Activated naive CD8-positive, alpha-beta T cell treated with anti-CD3 and anti-CD28 coated beads, Interleukin-2, amount 10 ng/mL, durations not matched to agents 7 days and 5 days (primary cell): ENCODE results near the gene TMEM222. TPM values are rescaled to one million over a fixed set of nuclear protein-coding genes. Genes with fewer than 3 reads are reported as not detected.

ENCODE experiments used
- ATAC-seq: fragments of 150-1000 bp; cut with Tn5 transposase; one replicate; pipeline ENCODE4 v1.10.0; 2021; ENCODE audit warnings: low read depth, moderate library complexity
- POLR2A ChIA-PET: fragments of 350-600 bp; sonication (Branson Sonifier 250); formaldehyde crosslinking; loops from one replicate; lab custom pipeline; 2021; ENCODE audit warnings: antibody characterized with exemption; lab: Charles Lee
- DNase-seq: peaks from one replicate; pipeline ENCODE4 v3.0.0; 2021
- H3K27ac Mint-ChIP-seq: one replicate; pipeline ENCODE4 v1.8.0; 2022; ENCODE audit warnings: mild to moderate bottlenecking, mixed read lengths
- H3K27me3 Mint-ChIP-seq: one replicate; pipeline ENCODE4 v1.8.0; 2022; ENCODE audit warnings: mild to moderate bottlenecking, moderate library complexity, mixed read lengths
- H3K36me3 Mint-ChIP-seq: one replicate; pipeline ENCODE4 v1.8.0; 2021; ENCODE audit warnings: mild to moderate bottlenecking, mixed read lengths
- H3K4me1 Mint-ChIP-seq: one replicate; pipeline ENCODE4 v1.8.0; 2021; ENCODE audit warnings: mixed read lengths
- H3K4me3 Mint-ChIP-seq: one replicate; pipeline ENCODE4 v1.8.0; 2022; ENCODE audit warnings: mild to moderate bottlenecking, moderate library complexity, mixed read lengths
- H3K9me3 Mint-ChIP-seq: one replicate; pipeline ENCODE4 v1.8.0; 2021; ENCODE audit warnings: mixed read lengths
- total RNA-seq, 2 experiments: library from RNA; stranded (reverse); gene quantifications; one replicate each; pipeline ENCODE4 v1.2.3, GENCODE V29; 2021

Gene TMEM222
- total RNA-seq, 2 experiments from 2014 or later, result 35.8 to 40.4 TPM

- POLR2A ChIA-PET, result interaction anchor here (1.3 to 1.5 kb wide), 2 partner anchors 10 to 13 kb away, joined by 3 to 4 read pairs; partner anchors contain the start of gene TMEM222
- peaks cover 17% of the 10 kb centered on the region for H3K4me1 Mint-ChIP-seq
- H3K4me3 Mint-ChIP-seq, result no peak overlapping the region
- H3K27ac Mint-ChIP-seq, result no peak overlapping the region
- H3K27me3 Mint-ChIP-seq, result no peaks in the 10 kb centered on the region
- DNase-seq (no peak), ATAC-seq (no peak)
- H3K9me3 Mint-ChIP-seq, result no peaks in the 10 kb centered on the region
- peaks cover 9% of the 10 kb centered on the region for H3K36me3 Mint-ChIP-seq
Measured at GRCh38 chr1:27335506-27336422, 13.8 kb downstream of the TMEM222 start.

GRCh38 chr1:27336756-27337155 lies 14.8 kb downstream of the TMEM222 start:
- Mint-ChIP-seq H3K4me3 (no peak overlapping the region), H3K9me3 (no peaks in the 10 kb centered on the region), H3K4me1 (peaks cover 22% of the 10 kb centered on the region), H3K36me3 (peaks cover 9% of the 10 kb centered on the region), H3K27ac (no peak overlapping the region), H3K27me3 (no peaks in the 10 kb centered on the region)
- POLR2A ChIA-PET, result interaction anchor here (1.3 kb wide), 1 partner anchor 11 kb away, joined by 3 read pairs; no protein-coding TSS in a partner anchor
- no peak for DNase-seq
- ATAC-seq, result no peak

GRCh38 chr1:27338751-27339150 lies 16.8 kb downstream of the TMEM222 start:
- no peak overlapping the region for H3K4me3 Mint-ChIP-seq
- POLR2A ChIA-PET, result interaction anchor here (0.9 kb wide), 1 partner anchor 18 kb away, joined by 3 read pairs; no protein-coding TSS in a partner anchor

GRCh38 chr1:27339213-27339612 lies 17.2 kb downstream of the TMEM222 start:
- Mint-ChIP-seq H3K27me3 (no peaks in the 10 kb centered on the region), H3K9me3 (no peaks in the 10 kb centered on the region), H3K36me3 (peaks cover 10% of the 10 kb centered on the region), H3K27ac (peak overlapping the region; percentile 39), H3K4me3 (no peak overlapping the region), H3K4me1 (peaks cover 25% of the 10 kb centered on the region)
- ATAC-seq (no peak), DNase-seq (no peak)
- POLR2A ChIA-PET, result interaction anchor here (1.0 kb wide), 1 partner anchor 16 kb away, joined by 3 read pairs; no protein-coding TSS in a partner anchor

More at GRCh38 chr1:27338751-27339150, 16.8 kb downstream of the TMEM222 start:
- peaks cover 12% of the 10 kb centered on the region for H3K36me3 Mint-ChIP-seq
- H3K9me3 Mint-ChIP-seq, result no peaks in the 10 kb centered on the region
- ATAC-seq (no peak), DNase-seq (no peak)
- no peaks in the 10 kb centered on the region for H3K27me3 Mint-ChIP-seq
- peaks cover 24% of the 10 kb centered on the region for H3K4me1 Mint-ChIP-seq
- peak overlapping the region; percentile 71 for H3K27ac Mint-ChIP-seq

- Mint-ChIP-seq H3K4me1 (peaks cover 29% of the 10 kb centered on the region), H3K9me3 (no peaks in the 10 kb centered on the region), H3K4me3 (peak within 1 kb of the TSS; percentile 94), H3K27me3 (no peaks in the 10 kb centered on the region), H3K27ac (peak within 1 kb of the TSS; percentile 96), H3K36me3 (peaks cover 8% of the 10 kb centered on the region)
- peak; percentile 82 for DNase-seq
- ATAC-seq, result peak; percentile 79
- POLR2A ChIA-PET, result interaction anchor here (0.6 to 3.1 kb wide), 12 partner anchors 8 to 384 kb away, joined by 3 to 23 read pairs (median 4); partner anchors contain the start of genes FAM76A, MAP3K6 and TMEM222
Measured at GRCh38 chr1:27341525-27342252, 19.7 kb downstream of the TMEM222 start, which contains the start of gene SYTL1. TSS of gene SYTL1 (plus strand) at chr1:27342022. CDS start at chr1:27345335, 3,313 bp downstream.

DNA sequence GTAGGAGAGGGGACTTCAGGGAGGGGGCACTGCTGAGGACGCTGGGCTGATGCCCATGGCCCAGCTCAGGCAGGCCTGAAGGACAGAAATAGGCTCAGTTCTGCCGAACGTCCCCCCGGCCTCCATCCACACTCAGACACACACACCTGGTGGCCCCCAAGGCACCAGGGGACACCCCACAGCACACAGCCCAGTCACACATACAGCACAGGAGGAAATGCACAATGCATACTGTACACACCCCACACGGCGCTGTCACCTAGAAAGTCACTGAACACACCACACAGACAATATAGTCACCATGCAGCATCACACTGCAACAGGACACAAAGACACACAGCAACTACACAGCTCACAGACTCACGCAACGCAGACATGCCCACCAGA lies 20.4 kb downstream of the TMEM222 start:
- POLR2A ChIA-PET, result interaction anchor here (0.6 to 3.1 kb wide), 12 partner anchors 8 to 384 kb away, joined by 3 to 23 read pairs (median 4); partner anchors contain the start of genes FAM76A, MAP3K6 and TMEM222
- H3K27ac Mint-ChIP-seq, result peak overlapping the region; percentile 96
- H3K36me3 Mint-ChIP-seq, result peaks cover 9% of the 10 kb centered on the region
- no peaks in the 10 kb centered on the region for H3K9me3 Mint-ChIP-seq
- no peaks in the 10 kb centered on the region for H3K27me3 Mint-ChIP-seq
- H3K4me3 Mint-ChIP-seq, result peak overlapping the region; percentile 94
- ATAC-seq (peak; percentile 50), DNase-seq (peak; percentile 59)
- peaks cover 29% of the 10 kb centered on the region for H3K4me1 Mint-ChIP-seq

GRCh38 chr1:27342778-27343638 lies 21.0 kb downstream of the TMEM222 start:
- Mint-ChIP-seq H3K4me3 (peak overlapping the region; percentile 94), H3K27me3 (no peaks in the 10 kb centered on the region), H3K9me3 (no peaks in the 10 kb centered on the region), H3K27ac (peak overlapping the region; percentile 96), H3K36me3 (peaks cover 9% of the 10 kb centered on the region), H3K4me1 (peaks cover 31% of the 10 kb centered on the region)
- DNase-seq, result peak; percentile 75
- POLR2A ChIA-PET, result interaction anchor here (1.1 to 3.1 kb wide), 6 partner anchors 10 to 329 kb away, joined by 3 to 29 read pairs (median 9); partner anchors contain the start of genes IFI6 and TMEM222
- peak; percentile 73 for ATAC-seq

DNA sequence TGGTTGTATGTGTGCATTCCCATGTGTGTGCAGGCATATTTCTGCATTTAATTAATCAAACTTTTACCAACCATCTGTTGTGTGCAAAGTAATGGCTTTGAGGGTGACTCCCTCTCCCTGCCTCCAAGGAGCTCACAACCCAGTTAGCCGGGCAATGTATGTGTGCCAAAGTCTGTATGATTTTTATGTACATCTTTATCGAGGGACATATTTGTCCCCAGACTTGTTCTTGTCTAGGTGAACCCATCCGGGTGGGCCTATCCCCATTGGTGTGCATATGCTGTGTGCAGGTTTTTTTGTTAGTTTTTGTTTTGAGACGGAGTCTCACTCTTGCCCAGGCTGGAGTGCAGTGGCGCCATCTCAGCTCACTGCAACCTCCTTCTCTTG lies 21.7 kb downstream of the TMEM222 start:
- Mint-ChIP-seq H3K9me3 (no peaks in the 10 kb centered on the region), H3K36me3 (peaks cover 11% of the 10 kb centered on the region), H3K27ac (peak overlapping the region; percentile 96), H3K27me3 (no peaks in the 10 kb centered on the region), H3K4me1 (peaks cover 31% of the 10 kb centered on the region), H3K4me3 (peak overlapping the region; percentile 94)
- ATAC-seq (peak; percentile 4), DNase-seq (no peak)
- POLR2A ChIA-PET, result interaction anchor here (0.8 to 3.1 kb wide), 3 partner anchors 12 to 328 kb away, joined by 4 to 29 read pairs (median 4); partner anchors contain the start of gene IFI6

GRCh38 chr1:27345272-27345671 lies 23.3 kb downstream of the TMEM222 start:
- POLR2A ChIA-PET, result interaction anchor here (0.7 to 3.1 kb wide), 3 partner anchors 10 to 321 kb away, joined by 3 to 29 read pairs (median 3); no protein-coding TSS in a partner anchor
- no peaks in the 10 kb centered on the region for H3K9me3 Mint-ChIP-seq
- no peak overlapping the region for H3K27ac Mint-ChIP-seq
- H3K4me3 Mint-ChIP-seq, result no peak overlapping the region
- ATAC-seq (no peak), DNase-seq (no peak)
- peaks cover 11% of the 10 kb centered on the region for H3K36me3 Mint-ChIP-seq
- no peaks in the 10 kb centered on the region for H3K27me3 Mint-ChIP-seq
- peaks cover 25% of the 10 kb centered on the region for H3K4me1 Mint-ChIP-seq

GRCh38 chr1:27346357-27346756 lies 24.4 kb downstream of the TMEM222 start:
- no peaks in the 10 kb centered on the region for H3K9me3 Mint-ChIP-seq
- ATAC-seq, result no peak
- H3K4me3 Mint-ChIP-seq, result no peak overlapping the region
- H3K4me1 Mint-ChIP-seq, result peaks cover 20% of the 10 kb centered on the region
- no peaks in the 10 kb centered on the region for H3K27me3 Mint-ChIP-seq
- no peak overlapping the region for H3K27ac Mint-ChIP-seq
- POLR2A ChIA-PET, result interaction anchor here (3.1 kb wide), 1 partner anchor 9 kb away, joined by 29 read pairs; no protein-coding TSS in a partner anchor
- H3K36me3 Mint-ChIP-seq, result peaks cover 11% of the 10 kb centered on the region
- no peak for DNase-seq

GRCh38 chr1:27346991-27347624 lies 25.1 kb downstream of the TMEM222 start:
- ATAC-seq (no peak), DNase-seq (no peak)
- Mint-ChIP-seq H3K36me3 (peaks cover 11% of the 10 kb centered on the region), H3K27ac (peak overlapping the region; percentile 69), H3K9me3 (no peaks in the 10 kb centered on the region), H3K27me3 (no peaks in the 10 kb centered on the region), H3K4me3 (no peak overlapping the region), H3K4me1 (peaks cover 16% of the 10 kb centered on the region)
- POLR2A ChIA-PET, result interaction anchor here (1.1 kb wide), 1 partner anchor 15 kb away, joined by 3 read pairs; no protein-coding TSS in a partner anchor
